ENCODE measurements around the gene FYN. TPM values are rescaled to one million over a fixed set of nuclear protein-coding genes. Genes with fewer than 3 reads are reported as not detected.

The FYN gene
- total RNA-seq, 1 donor from 2014 or later = 165 TPM

DNA sequence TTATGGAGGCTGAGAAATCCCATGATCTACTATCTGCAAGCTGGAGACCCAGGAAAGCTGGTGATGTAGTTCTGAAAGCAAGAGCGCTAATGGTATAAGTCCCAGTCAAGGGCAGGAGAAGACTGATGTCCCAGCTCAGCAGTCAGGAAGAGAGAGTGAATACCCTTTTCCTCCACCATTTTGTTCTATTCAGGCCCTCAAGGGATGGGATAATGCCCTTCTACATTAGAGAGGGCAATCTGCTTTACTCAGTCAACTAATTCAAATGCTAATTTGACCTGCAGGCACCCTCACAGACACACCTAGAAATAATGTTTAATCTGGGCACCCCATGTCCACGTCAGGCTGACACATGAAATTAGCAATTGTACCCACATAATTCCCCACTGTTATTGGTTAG lies 10.8 kb upstream of the FYN start:
- no peak for DNase-seq (ENCODE audit: low read depth)

DNA sequence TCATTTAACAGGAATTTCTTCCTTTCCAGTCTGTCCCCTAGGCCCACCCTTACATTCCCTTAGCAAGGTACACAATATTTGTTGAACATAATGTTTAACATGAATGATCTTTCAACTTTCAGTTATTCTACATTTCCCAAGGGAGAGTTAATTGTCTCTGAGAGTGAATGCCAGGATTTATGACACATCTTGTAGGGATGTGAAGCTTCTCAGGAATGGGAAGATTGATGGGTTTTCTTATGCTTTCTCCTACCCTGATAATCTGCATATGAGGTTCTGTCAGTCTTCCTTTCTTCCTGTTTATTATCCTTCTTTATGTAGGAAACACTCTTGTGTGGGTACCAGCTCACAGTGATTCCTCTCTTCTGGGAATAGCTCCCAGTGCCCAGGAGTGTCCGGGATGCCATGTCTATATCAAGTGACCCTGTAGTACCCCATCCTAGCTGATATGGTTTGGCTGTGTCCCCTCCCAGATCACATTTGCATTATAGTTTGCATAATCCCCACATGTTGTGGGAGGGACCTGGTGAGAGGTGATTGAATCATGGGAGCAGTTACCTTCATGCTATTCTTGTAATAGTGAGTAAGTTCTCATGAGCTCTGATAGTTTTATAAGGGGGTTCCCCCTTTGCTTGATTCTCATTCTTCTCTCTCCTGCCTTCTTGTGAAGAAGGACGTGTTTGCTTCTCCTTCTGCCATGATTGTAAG lies 7.1 kb upstream of the FYN start:
- no peak for DNase-seq (ENCODE audit: low read depth)

DNA sequence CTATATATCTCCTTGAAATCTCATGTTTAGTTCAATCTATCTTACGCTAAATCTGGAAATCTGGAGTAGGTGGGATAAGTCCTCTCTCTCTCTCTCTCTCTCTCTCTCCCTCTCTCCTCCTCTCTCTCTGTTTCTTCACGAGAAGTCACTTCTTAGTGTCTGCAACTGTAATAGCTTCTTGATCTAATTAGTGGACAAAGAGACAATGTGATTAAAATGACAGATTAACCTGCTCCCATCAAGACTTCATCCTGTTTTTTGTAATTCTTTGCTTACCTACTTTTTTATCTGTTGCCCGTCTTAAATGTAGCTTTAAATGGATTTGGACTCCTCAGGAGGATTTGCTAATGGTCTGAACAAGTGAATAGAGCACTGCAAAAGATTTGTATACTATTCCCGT lies 2.5 kb upstream of the FYN start:
- no peak for DNase-seq (ENCODE audit: low read depth)

DNA sequence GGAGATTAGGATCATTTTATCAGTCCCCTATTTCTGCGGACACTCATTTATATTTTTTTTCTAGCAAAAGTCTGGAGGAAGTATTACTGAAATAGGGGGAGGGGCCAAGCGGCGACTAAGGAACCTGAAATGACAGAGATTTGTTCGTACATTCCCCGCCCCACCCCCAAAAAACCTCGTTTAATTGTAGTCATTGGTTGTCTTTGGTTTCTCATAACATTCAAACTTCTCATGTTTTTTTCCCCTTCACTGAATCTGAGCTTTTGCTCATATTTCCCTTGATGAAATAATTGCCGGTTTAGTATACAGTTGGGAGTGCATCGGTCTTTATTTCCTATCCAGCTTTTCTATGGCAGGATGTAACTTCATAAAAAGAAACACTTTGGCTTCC lies 768 bp upstream of the FYN start:
- peak; percentile 39 for DNase-seq (ENCODE audit: low read depth)

DNA sequence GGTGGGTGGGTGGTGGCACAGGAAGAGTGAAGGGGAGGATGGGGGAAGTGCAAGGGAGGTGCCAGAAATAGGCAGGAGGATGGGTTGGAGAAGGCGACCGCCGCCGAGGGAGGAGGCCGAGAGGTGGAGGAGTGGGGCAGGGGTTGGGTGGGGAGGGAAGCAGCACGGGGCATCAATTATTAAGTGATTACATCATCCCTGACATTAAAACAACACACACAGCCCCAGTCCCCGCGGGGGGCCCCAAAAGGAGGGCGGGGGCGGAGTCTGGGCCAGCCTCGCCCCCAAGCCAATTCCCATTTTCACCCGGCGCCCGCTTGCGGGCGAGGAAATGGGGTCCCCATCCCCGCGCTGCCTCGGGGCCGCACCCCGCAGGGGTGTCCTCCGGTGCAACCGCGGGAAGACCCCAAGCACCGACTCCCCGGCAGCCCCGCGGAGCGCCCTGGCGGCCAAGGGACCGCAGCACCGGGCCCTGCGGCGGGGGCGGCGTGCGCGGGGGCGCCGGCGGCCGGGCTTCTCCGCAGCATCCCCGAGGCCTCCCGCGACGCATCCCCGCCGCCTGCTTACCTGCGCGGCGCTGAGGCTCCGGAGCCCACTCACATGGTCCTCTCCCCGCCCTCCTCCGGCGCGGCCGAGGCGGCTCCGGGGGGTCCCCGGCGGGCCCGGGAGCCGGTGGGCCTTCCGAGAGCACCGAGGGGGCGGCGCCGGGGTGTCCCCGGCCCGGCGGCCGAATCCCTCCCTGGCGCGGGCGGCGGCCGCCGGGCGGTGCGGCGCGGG lies 663 bp downstream of the FYN start:
- DNase-seq (ENCODE audit: low read depth) = peak; percentile 74

DNA sequence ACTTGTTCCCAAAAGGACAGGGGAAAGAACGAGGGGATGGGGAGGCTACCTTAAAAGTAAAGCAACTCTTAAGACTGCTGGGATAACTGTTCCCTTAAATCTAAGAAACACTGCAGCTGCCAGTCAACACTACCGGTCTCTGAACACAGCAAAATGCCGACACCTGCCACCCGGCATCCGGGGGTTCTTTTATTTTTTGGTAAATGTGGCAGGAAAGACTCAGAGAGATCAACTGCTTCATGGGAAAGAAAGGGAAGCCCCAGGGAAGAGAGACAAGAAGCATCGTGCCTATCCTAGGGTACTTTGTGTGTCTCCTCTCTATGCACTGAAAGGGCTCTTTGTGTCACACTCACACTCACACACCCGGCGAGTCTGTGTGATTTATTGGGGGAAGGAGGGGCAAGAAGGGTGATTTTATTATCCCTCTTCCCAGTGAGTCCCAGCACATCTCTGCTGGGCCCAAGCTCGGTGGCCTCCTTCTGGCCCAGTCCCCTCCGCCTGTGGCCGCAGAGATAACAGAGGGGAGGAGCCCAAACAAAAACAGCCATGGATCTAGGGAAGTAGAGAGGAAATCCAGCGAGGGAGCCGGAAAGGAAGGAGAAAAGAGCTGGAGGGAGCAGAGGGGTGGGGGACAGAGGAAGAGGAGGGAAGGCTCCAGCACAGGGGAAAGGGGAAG lies 1.4 kb downstream of the FYN start:
- DNase-seq (ENCODE audit: low read depth) = peak; percentile 60

DNA sequence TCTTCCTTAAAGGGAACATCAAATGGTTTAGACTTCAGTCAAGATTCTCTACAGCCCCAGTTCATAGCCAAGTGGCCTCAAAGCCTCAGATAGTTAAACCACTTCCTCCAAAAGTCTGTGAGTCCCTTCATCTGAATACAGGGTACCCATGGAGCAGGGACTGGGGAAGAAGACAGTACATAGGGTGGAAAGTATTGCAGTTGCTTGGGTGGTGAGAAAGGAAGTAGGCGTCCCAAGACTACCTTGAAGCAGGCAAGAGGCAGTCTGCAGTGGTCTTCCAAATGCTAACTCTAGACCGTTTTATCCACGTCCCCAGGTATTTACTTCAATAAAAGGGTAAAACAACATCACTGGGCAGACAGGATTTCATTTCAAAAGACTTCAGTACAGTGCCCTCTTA lies 2.0 kb downstream of the FYN start:
- no peak for DNase-seq (ENCODE audit: low read depth)

DNA sequence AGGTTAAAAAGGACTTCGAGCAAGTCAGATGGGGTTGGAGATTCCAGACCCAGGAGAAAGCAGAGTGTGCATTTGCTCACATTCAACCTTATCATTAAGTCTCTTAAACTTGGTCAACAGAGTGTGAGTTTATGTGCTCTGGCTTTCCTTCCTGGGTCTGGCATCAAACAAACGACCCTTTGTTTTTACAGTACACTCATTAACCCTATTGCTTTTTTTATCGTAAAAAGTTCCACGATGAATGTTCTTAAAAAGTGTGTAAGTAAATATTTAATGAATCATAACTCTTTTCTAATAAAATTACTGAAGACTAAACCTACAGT lies 2.5 kb downstream of the FYN start:
- DNase-seq (ENCODE audit: low read depth) = no peak

DNA sequence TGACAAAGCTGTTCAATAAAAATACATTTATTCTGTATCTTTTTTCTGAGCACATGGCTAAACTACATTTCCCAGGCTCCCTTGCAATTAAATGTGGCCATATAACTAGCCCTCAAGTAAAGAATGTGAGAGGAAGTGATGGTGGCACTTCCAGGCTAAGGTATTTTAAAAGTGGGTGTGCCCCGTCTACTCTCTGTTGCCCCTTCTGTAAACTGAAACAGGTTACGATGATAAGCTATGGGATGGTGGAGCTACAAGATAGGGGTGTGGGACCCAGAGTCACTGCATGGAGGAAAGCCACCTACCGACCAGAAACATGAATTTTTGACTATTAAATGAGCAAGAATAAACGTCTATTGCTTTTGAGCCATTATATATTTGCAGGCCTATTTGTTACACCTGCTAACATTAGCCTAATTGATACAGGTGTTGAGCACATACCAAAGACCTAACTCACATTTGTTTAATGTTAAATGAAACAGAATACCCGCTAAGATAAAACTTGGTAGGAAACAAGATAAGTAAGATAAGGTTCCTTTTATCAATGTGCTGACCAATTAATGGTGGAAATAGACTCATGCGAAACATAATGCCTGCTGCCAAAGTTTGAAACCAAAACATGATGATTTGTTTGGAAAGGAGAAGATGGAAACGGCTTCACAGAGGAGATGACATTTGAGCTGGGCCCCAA lies 3.1 kb downstream of the FYN start:
- no peak for DNase-seq (ENCODE audit: low read depth)

DNA sequence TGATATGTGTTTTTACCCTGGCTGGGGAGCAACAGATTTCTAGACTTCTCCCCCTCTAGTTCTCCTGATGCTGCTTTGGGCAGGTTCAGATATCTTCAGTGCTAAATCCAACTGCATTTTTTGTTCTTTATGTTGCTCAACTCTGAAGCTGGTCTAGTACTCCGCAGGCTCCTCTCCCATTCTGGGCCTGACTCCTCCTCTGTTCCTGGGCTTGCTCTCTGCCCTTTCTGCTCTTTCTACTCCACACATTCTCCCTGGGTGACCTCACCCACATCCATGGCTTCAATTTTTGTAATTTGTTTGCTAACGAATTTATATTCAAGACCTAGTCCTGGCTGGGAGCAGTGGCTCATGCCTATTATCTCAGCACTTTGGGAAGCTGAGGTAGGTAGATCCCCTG lies 6.4 kb downstream of the FYN start:
- DNase-seq (ENCODE audit: low read depth) = no peak

DNA sequence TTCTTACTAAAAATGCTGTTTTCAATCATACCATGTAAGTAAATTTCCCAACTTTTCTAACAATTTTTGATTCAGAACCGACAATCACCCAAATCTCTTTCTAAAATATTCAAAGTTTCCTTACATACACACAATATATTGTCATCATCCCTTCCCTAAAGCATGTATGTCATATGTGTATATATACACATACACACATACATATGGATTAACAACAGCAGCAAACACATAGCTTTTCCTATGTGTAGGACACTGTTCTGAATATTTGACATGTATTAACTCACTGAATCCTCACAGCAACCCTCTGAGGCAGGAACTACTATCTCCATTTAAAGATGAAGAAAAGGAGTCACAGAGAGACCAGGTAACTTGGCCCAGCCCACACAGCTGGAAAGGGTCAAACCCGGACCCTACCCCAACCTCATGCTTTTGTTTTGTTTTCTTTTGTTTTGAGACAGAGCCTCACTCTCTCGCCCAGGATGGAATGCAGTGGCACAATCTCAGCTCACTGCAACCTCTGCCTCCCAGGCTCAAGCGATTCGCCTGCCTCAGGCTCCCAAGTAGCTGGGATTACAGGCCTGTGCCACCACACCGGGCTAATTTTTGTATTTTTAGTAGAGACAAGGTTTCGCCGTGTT lies 7.2 kb downstream of the FYN start:
- no peak for DNase-seq (ENCODE audit: low read depth)

DNA sequence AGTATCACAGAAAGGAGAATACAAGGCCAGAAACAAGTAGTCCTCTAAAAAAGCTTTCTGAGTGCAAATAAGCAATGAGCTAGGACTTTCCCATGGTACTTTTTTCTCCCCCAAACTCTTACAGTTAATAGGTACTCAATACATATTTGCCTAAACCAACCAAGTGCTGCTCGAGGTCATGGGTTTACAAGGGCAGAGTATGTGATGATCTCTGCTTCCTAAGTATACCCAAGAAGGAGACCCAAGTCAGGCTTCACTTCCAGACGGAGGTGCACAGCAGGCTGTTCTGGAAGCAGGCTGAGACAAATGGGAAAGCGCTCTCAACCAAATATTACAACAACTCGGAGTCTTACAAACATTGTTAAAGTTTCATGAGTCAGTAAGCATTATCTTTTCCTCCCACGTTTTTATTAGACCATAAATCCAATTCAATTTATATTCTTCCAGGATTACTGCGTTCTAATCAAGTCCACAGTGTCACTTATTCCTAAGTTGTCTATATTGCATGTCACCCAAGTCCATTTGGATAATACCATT lies 8.1 kb downstream of the FYN start:
- DNase-seq (ENCODE audit: low read depth) = no peak

DNA sequence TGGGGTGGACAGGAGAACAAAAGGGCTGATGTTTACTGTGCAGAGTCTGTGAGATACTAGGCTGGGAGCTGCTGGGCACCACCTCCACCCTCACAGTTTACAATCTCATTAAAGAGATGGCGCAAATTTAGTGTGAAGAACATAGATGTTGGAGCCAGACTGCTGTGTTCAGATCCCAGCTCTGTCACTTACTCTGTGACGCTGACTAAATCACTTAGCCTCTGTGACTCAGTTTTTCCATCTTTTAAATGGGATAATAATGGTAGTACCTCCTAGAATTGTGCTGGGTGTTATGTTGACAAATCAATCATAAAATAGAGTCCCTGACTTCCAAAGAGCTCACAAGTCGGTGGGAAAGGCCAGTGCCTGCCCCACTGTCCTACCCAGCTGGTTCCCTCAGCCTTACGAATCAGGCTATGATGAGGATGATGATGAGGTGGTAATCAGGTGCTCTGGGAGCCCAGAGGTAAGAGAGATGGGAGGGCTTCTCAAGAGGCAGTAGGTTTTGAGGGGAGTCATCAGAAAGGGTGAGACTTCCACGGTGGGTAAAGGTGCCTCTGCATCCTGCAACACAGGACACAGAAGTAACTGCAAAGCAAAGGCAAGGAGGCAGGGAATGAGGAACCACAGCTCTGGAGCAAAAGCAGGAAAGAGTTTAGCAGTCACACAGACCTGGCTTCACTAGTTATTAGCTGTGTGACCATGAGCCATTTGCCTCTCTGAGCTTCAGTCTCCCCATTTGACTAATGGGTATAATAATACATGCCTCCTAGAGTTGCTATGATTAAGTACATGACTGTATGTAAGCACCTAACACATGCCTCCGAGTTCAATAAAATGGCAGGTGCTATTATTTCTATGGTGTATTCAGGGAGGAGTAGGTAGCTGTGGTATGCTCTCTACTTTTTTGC lies 8.9 kb downstream of the FYN start:
- no peak for DNase-seq (ENCODE audit: low read depth)

DNA sequence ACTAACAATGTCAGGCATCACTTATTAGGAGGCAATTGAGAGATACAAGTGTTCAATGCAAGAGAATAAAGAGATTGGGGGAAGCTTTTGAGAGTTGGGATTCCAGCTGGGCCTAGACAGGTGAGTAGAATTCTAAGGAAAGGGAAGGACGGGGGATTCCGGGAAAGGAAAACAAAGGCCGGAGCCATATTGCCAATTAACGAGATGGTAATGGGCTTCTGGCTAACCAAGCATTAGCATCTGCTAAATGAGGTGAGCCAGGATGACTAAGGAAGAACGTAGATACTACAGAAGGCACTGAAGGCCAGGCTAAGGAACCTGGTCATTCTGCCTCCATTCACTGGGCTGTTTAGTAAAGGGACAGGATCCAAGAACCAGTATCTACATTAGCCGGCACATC lies 10.5 kb downstream of the FYN start:
- no peak for DNase-seq (ENCODE audit: low read depth)

DNA sequence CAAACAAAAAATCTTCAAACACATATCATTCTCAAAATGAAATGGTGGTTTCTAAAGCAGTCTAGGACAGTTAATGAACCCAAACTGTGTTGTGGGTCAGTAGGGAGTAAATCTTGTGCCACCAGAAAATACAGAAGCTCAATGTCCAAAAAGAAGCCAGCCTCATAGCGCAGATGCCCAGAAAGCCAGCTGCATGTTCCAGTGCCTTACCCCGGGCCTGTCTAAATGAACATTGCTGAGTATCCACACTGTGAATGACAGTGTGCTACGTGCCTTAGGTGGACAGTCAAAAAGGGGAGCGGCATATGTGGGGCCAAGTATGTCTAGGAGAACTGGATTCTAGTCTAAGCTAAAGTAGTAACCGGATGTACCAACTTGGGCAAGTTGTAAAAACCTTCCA lies 10.9 kb downstream of the FYN start:
- no peak for DNase-seq (ENCODE audit: low read depth)

DNA sequence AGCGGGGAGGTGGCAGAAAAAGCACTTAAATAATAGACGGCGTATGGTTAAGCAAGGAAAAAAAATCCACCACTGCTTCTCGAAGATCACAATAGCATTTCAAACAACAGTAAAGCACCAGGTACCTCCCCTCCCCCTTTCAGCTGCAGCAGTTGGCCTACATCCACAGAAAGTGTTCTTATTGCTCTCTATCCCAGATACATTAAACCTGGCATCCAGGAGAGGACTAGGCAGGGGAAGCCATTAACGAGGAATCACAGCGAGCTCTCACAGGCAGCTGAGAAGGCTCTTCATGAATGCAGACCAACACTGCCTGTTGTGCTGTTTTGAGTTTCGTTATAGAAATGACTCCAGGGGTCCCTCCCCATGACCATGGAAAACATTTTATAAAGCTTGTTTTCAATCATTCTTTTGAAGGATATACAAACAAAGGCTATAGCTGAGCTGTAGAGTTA lies 11.8 kb downstream of the FYN start:
- DNase-seq (ENCODE audit: low read depth) = no peak

DNA sequence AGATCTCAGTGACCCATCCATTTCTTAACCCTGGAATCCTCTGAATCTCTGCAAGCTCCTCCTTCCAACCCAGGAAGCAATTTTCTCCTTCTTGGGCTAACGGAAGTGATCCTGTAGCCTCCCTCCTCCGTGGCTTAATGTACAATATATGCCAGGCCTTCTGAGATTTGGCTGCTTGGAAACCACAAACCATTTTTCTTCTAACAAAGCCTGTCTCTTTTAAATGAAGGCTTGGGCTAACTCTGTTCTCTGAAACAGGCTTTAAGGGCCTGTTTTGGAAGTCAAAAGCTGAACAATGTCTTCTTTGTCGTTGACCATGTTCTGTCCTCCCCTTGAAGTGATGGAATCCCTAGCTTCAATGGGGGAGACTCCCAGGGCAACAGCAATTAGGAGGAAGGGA lies 14.9 kb downstream of the FYN start:
- no peak for DNase-seq (ENCODE audit: low read depth)

DNA sequence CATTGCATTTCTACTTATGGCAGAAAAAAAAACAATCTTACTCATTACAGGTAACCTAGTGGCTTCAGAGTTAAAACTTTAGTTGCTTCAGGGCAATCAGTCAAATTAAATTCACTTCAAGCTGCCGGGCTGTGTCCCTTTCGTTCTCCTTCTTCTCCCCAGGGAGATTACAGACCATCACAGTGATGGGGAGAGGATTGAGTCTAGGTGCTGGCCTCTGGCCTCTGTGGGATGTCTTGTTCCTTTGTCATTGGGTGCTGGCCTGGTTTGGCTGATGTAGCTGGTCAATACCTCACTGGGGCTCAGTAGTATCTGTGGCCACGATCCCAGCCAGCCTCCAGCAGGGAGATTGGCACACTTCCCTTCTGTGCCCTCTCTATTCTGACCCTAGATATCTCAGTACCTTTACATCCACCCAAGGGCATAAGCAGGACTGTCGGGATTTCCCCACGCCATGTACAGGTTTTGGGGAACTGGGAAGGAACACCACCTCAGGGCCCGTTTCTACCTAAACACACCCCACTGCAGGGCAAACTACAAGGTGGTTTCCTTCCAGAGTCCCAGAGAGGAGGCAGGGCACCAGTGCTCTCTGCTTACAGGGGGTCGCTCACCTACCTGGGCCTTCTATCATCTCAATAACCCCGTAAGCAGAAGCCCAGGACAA lies 15.4 kb downstream of the FYN start:
- DNase-seq (ENCODE audit: low read depth) = no peak

DNA sequence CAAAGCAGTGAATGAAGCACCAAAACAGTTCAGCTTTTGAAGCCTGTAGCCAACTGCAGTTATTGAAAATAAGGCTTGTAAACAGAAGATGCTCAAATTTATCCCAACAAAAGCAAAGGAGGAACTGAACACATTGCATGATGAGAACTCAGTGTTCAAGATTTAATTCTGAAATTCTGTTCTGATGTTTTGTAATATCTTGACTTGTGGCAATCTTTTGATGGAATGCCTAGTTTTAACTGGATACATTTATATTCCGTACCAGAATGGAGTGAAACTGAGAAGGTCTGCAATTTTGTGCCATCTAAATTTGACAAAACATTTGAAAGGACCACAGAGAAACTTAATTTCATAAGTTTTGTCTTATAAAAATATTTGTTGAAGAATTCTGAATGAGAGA lies 17.5 kb downstream of the FYN start:
- no peak for DNase-seq (ENCODE audit: low read depth)

DNA sequence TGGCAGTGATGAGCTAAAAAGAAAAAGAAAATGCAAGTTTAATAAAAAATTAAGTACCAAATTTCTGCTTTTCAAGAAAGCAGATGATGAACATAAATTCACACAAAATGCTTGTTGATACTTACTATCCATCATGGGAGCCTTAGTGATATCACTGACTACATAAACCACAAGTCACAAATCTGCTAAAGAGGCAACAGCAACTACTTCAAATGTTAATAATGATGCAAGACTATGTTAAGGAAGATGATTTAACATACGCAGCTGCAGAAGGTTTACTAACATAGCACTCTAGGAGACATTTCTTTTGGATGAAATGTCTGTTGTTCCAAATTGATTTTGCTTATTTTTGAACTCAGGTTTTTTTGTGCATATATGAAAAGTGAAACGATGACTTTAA lies 18.6 kb downstream of the FYN start:
- DNase-seq (ENCODE audit: low read depth) = no peak

Measured in myocyte (in vitro differentiated cells).